Measurements from ENCODE around the gene CNKSR2.

Gene CNKSR2

DNA sequence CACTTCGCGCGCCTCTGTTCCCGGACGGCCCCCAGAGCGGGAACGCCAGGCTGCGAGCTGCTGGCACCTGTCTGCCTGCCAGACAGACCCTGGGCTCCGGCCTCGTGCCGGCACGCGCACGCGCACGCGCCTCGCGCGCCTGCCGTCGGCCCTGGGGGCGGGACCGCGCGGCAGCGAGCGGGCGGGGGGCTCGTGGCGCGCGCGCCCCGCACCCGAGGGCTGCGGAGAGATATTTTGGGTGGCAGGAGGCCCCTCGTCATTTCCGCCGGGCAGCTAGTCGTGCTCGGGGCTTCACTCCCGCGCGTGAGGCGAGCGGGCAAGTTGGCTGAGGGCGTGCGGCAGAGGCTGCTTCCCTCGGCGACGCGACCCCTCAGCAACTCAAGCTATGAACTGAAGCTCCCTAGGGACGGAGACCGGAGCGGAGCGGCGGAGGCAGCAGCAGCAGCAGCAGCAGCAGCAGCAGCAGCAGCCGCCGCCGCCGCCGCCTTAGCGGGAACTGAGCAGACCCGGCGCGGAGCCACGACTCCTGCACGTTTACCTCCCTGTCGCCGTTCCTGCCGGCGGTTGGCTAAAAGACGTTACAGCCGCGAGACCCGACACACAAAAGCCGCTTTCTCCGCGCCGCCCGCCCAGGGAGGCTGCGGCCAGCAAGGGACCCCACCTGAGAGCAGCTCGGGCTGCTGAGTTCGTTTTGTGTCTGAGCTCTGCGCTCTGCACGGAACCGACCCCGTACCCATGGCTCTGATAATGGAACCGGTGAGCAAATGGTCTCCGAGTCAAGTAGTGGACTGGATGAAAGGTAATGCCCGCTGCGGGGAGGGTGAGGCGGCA lies at the start of gene CNKSR2:
Gene CNKSR2, plus strand, starts transcription at position 256 of the 831 bp plus-strand sequence. Its CDS starts 480 bp downstream, at position 736.
- peak; percentile 43 for DNase-seq

DNA sequence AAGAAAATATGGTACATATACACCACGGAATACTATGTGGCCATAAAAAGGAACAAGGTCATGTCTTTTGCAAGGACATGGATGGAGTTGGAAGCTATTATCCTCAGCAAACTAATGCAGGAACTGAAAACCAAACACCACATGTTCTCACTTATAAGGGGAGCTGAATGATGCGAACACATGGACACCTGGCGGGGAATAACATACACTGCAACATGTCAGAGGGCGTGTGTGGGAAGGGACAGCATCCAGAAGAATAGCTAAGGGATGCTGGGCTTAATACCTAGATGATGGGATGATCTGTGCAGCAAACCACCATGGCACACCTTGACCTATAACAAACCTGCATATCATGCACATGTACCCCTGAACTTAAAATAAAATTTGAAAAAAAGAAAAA lies 19.5 kb upstream of the CNKSR2 start:
- no peak for DNase-seq

DNA sequence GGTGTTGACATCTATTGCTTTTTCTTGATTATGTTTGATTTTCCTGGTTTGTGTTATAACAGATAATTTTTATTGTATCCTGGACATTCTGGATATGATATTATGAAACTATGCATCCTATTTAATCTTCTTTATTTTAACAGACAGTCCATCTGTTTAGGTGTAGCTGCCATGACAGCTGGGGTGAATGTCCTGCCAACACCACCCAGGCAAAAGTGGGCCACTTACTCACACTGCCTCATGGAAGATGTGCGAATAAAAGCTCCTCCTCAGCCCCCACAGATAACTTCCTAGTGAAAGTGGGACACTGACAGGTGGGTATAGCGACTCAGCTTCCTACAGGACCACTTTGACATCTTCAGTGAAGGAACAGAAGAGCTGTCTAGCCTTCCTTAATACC lies 18.4 kb upstream of the CNKSR2 start:
- no peak for DNase-seq

DNA sequence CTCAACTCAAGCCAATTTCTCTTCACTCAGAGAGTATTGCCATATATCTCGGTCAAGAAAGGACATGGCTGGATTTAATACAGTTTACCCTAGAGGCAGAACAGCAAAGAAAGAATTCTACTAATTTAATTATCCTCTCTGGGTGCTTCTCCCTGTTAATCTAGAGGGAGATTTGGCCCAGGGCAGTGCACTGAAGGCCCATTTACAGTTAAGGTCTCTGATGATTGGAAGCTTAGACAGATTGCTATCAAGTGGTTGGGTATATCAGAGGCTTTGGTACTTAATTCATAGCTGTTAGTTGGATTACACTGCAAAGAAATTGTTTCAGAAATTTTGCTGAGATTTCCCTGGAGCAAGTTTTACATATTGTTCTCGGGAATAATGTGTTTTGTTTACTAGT lies 4.6 kb upstream of the CNKSR2 start:
- DNase-seq, result no peak

DNA sequence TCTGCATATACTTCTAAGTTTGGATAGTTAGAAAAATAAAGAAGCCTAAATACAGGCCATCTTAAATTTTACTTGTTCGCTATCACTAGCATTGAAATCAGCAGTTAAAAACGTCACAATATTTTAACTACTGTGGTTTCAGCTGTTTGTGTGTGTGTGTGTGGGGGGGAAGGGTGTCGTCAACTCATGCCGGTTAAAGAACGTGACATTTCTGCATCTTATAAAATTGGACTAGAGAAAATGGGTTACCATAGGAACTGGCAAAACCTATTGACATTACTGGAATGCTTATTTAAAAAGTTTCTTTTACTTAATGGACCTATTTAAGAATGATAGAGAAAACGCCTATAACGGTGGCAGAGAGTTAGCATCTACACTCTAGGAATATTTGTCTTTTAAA lies 1.2 kb upstream of the CNKSR2 start:
- no peak for DNase-seq

DNA sequence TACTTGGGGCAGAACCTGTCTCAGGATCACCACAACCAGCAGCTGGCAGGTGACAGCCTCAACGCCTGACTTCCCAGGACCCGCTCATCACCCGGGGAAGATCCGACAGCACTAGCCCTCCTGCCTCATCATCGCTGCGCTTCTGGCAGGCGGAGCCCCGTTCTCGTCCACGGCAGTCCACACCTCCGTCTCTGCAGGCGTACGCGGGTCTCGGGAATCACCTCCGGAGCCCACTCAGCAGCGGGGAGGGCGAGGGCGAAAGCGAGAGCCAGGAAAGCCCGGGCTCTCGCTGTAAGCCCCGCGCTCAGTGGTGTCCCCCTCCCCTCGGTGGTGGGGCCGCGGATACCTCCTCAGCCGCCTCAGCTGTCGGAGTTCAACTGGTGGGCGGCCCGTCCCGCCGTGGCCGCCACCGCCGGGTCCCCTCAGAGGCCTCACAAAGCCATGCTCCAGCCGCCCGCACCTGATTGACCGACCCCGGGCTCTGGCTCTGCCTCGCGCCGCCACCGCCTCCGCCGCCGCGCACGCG lies 518 bp upstream of the CNKSR2 start:
- peak; percentile 31 for DNase-seq

DNA sequence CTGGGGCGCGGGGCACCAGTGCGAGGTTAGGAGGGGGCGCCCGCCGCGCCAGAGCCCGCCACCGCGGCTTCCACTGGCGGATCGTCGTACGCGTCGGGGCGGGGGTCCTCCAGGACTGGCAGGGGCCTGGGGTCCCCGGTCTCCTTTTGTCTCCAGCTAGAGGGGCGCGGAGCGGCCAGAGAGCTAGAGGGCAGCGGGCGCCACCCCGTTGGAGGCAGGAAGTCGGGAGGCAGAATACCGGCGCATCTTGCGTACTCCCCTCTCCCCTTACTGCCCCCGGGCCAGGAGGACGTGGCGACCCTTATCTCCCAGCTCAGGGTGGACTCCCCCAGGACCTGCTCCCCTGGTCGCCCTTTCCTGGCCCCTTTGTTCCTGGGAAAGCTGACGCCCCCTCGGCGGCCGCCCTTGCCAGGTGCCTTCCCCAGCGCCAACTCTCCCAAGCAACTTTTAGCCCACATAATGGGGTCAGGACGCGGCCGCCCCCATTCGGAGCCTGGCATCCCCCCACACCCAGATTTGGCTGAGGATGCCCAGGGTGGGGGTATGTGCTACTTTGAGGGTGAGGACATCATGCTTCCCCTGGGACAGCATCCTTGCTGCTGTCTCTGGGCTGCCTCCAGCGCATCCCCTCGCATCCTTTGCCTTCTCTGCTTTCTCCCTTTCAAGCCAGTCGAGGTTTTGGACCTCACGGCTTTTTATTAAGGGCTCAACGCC lies 933 bp downstream of the CNKSR2 start:
- DNase-seq, result no peak

DNA sequence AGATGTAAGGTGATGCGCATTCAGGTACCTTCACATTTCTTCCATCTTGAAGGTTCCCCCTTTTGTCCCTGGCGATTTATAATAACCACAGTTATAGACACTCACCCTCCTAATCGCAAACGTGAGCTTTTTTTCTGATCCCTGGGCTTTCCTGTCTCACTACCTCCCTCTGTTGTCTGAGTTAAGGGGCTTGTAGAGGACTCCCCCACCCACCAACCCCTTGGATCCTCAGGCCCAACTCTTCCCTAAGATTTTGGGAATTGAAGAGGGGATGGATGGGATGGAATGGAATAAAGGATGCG lies 1.4 kb downstream of the CNKSR2 start:
- DNase-seq, result no peak

DNA sequence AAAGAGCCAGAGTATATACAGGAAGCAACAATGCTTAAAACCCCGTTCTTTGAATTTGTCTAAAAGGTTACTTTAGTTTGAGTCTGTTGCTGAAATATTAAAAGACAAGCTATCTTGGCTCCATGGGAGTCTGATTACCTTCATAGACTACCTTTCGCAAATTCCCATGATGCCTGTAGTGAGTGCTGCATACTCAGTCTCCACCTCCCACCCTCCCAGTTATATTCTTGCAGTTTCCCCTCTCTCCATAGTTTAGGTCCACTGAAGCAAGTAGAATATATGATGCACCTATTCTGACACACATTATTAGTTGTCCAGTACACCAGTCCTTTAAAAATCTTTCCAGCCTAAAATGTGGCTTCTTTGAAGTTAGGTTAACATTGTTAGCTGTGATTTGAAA lies 2.4 kb downstream of the CNKSR2 start:
- DNase-seq, result no peak

DNA sequence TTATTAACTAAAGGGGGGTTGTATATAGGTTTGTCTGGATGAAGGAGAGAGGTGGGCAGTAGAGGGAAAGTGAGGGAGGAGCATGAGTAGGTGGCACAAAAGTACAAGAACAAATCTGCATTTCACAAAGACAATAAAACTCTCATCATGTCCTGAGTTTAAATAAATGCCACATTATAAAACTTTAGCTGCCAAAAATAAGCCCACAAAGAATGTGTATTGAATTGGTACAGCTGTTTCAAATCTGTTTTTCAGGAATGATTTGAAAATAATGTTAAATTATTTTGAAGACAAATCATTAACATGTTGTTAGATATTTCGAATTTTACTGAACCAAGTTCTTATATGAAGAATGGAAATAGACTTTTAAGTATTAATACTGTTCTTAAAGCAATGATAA lies 5.8 kb downstream of the CNKSR2 start:
- DNase-seq, result no peak

DNA sequence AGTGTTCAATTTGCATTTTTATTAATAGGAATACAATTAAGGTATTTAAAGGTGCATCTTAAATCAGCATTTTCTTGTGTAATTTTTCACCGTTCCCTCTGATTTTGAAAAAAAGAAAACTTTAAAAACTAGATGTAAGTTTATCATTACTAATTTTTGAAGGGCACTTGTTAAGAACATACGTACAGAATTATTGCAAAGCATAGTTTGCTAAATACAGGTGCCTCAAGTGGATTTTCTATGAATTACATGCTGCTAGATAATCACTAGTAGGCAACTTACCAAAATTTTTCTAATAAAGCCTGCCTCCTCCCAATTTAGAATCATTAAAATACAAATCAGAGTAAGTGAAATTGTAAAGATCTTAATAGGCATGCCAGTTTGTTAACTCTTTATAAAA lies 8.5 kb downstream of the CNKSR2 start:
- DNase-seq, result no peak

DNA sequence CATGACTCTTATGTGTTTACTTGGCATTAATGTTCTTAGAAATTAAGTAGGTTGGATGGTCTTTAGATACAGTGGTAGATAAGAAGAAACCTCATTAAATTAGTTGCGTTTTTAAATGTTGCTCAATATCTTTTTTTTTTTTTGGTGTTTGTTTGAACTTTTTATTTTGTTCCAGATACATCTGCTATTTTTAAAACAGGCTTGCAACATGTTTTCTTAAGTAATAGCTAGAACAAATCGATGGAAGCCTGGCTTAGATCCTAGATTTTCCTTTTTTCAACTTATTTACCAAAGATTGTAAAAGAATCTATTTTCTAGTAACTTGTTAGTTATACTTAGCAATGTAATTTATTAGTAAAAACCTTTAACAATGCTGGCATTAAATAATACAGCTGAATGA lies 9.3 kb downstream of the CNKSR2 start:
- no peak for DNase-seq

DNA sequence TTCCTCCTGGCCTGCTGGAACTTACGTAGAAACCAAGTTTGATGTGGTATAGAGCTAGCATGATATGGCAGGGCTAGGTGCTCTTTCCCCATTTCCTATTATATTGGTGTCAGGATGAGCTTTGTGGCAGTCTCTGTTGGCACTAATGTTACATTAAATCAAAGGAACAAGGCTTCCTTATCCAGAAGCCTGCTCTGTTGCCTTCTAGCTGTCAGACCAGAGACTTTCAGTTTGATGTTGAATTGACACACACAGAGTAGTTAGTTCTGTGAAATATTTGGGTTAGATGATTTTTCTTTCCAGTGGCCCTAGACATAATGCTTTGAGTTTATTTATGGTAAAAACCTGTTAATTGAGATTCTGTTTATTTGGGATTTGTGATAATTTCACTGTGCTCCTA lies 10.0 kb downstream of the CNKSR2 start:
- no peak for DNase-seq

DNA sequence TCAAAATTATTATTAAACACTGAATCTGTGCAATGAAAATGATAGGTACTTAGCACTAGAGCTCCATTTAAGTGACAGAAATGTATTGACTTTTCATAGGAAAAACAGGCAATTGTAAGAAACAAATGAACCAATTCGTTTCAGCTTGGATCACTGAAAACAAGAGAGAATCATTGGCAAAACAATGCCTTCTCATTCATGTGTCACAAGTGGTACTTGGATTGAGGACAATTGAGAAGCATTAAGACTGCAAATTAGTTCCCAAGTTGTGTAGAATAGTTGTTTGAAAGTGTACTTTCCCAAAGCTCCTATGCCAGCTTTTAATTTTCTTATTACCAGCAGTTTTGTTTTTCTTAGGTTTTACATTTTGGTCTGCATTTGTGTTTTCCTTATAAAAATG lies 20.6 kb downstream of the CNKSR2 start:
- no peak for DNase-seq

DNA sequence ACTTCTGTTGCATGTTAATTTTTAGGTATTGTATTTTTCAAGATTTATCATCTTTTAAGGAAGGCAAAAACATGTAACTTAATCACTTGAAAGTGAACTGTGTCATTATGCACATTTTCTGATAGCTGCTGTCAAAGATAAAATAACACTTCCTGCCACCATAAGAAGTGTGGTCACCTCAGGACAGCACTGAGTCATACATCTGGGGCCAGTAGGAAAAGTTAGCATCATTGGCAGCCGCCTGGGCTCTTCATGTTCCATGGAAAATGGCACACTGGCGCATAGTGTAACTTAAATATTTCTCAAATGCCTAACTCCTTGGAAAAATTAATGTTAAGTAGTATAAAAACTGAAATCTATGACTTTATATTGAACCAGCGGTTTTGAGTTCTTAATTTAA lies 24.2 kb downstream of the CNKSR2 start:
- DNase-seq, result no peak

DNA sequence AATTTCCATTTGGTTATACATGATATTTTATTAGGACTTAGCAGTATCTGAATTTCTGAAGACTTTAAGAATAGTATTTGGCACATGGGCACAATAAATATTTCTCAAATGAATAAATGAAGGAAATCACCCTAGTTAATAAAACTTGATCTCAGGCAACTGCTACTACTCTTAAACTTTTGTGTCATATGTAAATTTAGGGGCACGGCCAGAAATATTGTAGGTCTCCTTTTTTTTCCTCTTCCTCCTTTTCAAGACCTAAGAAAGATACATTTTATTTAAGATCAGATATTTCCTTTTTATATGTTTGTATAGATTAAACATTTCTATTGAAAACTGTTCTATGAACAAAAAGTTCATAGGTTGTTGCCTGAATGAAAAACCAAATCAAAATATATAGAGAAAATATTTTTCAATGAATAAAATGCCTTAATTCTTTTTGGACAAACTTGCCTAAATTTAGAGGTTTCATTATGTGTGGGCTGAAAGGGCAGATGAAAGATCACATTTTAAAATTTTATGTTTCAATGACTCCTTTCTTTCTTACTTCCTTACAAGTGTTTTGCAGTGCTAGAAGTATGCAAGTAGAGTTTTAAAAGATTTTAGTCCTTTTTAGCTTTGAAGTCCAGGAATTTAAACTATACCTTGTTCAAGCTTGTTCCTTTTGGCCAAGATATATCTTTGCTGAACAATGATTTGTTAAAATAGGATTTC lies 26.3 kb downstream of the CNKSR2 start:
- DNase-seq, result no peak

DNA sequence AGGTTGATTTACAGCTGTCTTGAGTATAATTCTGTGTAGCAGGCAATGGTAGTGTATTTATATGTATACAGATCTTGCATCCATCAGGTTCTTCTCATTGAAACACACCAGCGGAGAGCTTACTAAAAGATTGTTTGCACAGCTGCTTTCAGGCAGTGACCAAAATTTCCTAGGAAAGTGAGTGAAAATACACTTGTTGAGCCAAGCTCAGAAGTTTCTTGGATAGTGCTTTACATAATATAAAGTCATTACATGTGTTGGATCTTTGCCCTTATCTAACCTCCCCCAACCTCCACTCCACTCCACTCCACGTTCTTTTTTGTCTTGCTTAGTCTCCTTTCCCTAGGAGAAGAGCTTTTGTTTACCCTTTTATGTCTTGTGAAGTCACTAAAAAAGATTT lies 34.1 kb downstream of the CNKSR2 start:
- no peak for DNase-seq

DNA sequence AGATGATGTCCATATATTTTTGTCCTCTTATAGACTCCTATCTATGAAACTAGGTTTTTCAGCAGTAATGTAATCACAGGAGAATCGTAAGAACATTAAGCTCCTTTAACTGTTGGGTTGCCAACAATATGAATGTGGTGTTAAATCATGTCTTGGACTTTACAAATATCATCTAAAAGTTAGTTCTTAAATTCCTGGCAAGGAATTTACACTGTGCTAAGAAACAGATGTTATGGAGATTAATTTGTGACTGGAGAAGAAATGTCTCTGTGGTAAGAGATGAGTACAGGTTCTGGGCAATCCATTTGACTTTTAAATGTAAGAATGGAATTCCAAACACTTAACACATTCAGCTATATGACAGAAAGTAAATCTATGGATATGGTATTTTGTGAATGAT lies 34.6 kb downstream of the CNKSR2 start:
- DNase-seq, result no peak

DNA sequence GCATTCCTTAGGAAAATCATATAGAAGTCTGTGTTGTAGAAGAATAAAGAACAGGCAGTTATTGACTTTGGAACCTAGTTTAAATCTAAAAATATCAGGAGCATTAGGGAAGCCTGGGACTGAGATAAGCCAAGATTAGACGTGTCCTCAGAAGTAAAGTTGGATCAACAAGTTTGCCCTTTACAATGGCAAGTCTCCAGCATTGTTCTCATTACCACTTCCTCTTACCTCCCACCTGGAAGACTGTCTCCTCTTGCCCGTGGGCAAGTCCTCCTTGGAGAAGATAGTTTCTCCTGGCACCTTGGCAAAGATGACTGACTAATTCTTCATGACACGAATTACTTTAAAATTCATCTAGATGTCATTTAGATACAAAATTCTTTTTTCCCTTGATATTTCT lies 37.8 kb downstream of the CNKSR2 start:
- DNase-seq, result no peak

DNA sequence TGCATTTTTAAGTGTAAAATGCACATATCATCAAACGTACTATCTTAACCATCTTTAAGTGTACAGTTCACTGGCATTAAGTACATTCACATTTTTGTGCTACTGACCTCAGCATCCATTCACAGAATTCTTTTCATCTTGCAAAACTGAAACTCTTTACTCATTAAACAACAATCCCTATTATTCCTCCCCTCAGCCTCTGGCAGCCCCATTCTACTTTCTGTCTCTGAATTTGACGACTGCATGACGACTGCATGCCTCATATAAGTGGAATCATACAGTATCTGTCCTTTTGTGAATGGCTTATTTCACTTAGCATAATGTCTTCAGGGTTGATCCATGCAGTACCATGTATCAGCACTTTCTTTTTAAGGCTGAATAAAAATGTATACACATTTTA lies 38.7 kb downstream of the CNKSR2 start:
- no peak for DNase-seq

DNA sequence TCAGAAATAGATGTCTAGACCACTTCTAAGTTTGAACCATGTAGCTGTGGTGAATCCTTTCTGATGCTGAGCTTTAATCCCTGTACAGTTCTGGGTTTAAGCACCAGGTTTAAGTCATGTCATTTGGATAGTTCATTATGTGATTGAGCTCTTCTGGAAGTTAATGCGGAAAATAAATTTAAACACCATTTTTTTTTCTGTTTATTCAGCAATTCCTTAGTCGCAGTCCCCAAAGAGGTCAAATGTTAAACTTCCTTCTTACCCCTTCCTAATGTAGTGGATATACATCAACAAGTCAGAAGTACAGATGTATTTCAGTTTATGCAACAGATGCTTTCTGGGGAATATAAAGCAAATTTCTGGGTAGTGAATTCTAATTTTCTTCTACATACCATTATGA lies 52.9 kb downstream of the CNKSR2 start:
- DNase-seq, result no peak

DNA sequence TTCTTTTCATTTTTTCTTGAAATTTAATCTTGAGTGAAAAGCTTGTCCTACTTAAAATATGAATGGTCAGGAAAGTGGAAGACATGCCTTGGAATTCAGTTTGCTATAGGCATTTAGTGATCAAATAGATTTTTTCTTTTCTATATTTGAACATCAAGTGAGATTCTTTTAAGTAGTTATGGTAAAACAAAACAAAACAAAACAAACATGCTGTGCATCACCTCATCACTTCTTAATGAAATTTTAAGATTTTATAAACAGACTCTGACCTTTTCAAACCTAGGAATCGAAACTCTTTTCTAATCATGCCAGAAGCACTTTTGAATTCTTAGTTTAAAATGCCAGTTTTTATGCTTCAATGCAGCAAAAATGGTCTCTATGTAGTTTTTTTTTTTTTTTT lies 62.8 kb downstream of the CNKSR2 start:
- no peak for DNase-seq

DNA sequence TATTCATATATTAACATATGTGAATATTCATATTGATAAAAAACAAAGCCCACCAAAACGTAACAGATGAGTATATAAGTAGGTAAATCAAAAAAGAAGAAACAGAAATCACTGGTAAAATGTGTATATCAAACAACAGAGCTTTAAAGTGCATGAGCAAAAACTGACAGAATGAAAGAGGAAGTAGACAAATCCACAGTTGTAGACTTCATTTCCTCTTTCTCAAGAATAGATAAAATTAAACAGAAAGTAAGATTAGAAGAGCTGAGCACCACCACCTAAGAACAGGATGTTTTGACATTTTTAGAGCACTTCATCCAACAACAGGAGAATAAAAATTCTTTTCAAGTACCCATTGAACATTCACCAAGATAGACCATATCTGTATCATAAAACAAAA lies 64.6 kb downstream of the CNKSR2 start:
- no peak for DNase-seq

DNA sequence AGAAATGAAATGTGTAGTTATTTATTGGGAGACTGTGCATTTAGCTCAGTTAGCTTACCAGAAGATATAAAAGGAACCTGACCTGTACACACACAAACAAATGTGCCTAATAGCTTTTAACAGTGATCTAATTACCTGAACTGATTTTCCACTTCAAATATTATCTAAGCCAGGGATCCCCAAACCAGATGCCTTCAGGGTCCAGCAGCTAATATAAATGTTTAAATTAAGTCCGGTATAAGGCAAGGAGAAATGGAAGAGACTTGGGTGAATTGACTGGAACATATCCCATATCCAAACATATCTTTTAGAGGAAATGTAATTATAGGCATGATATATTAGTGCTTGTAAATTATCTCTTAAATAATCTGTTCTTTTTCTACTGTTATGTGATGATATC lies 66.7 kb downstream of the CNKSR2 start:
- DNase-seq, result no peak

All from NCI-H2029 (cell line).